WI38 (cell line): ENCODE measurements around the gene DGUOK.

Experiments used
- H3K4me3 ChIP-seq: 2 replicates; pipeline ENCODE4 v1.5.1; 2011; ENCODE audit warnings: low read depth, mild to moderate bottlenecking, control low read depth, low read length
- CTCF ChIP-seq: IDR thresholded peaks from 2 replicates; pipeline ENCODE4 v1.5.1; 2012; ENCODE audit warnings: low read depth, mild to moderate bottlenecking, control low read depth, low read length

The DGUOK gene

GRCh38 chr2:73995810-73996209 is 69.1 kb downstream of the DGUOK start:
- no peak for TF ChIP-seq CTCF
- H3K4me3 ChIP-seq: no peak overlapping the region

- no peak for TF ChIP-seq CTCF
Measured at GRCh38 chr2:73997813-73998212, 71.1 kb downstream of the DGUOK start.

GRCh38 chr2:73998451-73998850 is 71.8 kb downstream of the DGUOK start:
- no peak for TF ChIP-seq CTCF
- H3K4me3 ChIP-seq: no peak overlapping the region

More at GRCh38 chr2:73997813-73998212, 71.1 kb downstream of the DGUOK start:
- H3K4me3 ChIP-seq: no peak overlapping the region

GRCh38 chr2:73998933-73999332 is 72.3 kb downstream of the DGUOK start:
- no peak overlapping the region for H3K4me3 ChIP-seq
- no peak for TF ChIP-seq CTCF

- TF ChIP-seq CTCF: no peak
- no peak overlapping the region for H3K4me3 ChIP-seq
Measured at GRCh38 chr2:73999881-74000597, 73.4 kb downstream of the DGUOK start.

GRCh38 chr2:74000666-74001065 is 74.0 kb downstream of the DGUOK start:
- no peak for TF ChIP-seq CTCF
- H3K4me3 ChIP-seq: no peak overlapping the region

GRCh38 chr2:74001121-74001520 is 74.4 kb downstream of the DGUOK start:
- no peak for TF ChIP-seq CTCF
- H3K4me3 ChIP-seq: no peak overlapping the region
